Measurements from ENCODE around the gene CDH13.

CDH13 gene

DNA sequence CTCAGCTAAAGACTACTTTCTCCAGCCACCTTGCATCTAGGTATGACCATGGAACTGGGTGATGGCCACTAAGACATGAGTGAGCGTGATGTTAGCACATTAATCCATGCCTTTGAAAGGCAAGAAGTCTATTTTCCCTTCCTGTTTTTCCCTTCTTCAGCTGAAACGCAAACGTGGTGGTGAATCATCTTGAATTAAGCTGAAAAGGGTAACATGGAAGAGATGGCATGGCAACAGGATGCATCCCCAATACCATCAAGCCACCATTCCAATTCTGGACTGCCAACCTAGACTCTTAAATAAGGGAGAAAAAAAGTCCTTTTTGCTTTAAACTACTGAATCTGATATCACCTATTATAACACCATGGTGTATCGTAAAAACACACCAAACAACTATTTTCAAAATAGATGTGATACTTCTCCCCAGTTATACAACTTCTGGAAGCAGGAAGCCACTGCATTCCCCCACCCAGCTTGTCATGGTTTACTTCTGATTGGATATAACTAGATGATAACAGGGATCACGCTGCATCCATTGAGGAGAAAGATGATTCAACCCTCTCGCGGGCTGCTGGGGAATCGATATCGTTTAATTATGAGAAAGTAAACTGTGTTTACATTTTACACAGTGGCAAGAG is 368.6 kb downstream of the CDH13 start:
- in situ Hi-C loops (cut with HindIII; ENCODE audit: low sequenced_read_pairs) = no loop called here
- H3K4me3 ChIP-seq (ENCODE audit: low read depth, low read length) = no peak overlapping the region
- TF ChIP-seq, protein P1, sequence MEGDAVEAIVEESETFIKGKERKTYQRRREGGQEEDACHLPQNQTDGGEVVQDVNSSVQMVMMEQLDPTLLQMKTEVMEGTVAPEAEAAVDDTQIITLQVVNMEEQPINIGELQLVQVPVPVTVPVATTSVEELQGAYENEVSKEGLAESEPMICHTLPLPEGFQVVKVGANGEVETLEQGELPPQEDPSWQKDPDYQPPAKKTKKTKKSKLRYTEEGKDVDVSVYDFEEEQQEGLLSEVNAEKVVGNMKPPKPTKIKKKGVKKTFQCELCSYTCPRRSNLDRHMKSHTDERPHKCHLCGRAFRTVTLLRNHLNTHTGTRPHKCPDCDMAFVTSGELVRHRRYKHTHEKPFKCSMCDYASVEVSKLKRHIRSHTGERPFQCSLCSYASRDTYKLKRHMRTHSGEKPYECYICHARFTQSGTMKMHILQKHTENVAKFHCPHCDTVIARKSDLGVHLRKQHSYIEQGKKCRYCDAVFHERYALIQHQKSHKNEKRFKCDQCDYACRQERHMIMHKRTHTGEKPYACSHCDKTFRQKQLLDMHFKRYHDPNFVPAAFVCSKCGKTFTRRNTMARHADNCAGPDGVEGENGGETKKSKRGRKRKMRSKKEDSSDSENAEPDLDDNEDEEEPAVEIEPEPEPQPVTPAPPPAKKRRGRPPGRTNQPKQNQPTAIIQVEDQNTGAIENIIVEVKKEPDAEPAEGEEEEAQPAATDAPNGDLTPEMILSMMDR (IDR thresholded peaks at IDR 0.05; ENCODE audit: low read depth, low read length) = no peak
- DNase-seq (ENCODE audit: low read depth, low spot score) = no peak

DNA sequence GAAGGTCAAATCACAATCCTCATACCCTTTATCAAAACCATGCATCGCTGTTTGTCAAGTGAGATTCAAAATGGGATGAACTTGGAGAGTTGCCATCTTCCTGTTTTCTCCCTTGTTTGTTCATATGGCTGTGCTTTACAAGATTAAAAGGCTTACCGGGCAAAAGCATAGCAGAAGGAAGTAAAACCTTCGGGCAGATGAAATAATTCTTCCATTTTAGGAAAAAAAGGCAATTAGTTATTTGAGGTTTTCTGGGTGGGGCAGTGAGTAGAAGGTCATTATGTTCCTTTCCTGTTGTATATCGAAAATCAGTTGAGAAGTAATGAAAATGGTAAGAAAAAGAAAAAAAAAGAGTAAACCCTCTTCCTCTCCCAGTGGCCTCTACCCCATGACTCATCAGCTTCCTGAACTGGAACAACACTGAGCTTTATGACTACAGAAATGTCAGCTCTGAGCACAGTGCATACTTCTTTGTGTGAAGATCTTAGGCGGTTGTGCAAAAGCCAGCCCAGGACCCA is 369.2 kb downstream of the CDH13 start:
- TF ChIP-seq, protein P1 (IDR thresholded peaks at IDR 0.05; ENCODE audit: low read depth, low read length) = no peak
- H3K4me3 ChIP-seq (ENCODE audit: low read depth, low read length) = no peak overlapping the region
- peak; percentile 86 for DNase-seq (ENCODE audit: low read depth, low spot score)
- in situ Hi-C loops (cut with HindIII; ENCODE audit: low sequenced_read_pairs) = no loop called here

GRCh38 chr16:82996814-82997213 is 370.0 kb downstream of the CDH13 start:
- TF ChIP-seq, protein P1 (IDR thresholded peaks at IDR 0.05; ENCODE audit: low read depth, low read length) = no peak
- DNase-seq (ENCODE audit: low read depth, low spot score) = no peak
- in situ Hi-C loops (cut with HindIII; ENCODE audit: low sequenced_read_pairs) = no loop called here
- no peak overlapping the region for H3K4me3 ChIP-seq (ENCODE audit: low read depth, low read length)

DNA sequence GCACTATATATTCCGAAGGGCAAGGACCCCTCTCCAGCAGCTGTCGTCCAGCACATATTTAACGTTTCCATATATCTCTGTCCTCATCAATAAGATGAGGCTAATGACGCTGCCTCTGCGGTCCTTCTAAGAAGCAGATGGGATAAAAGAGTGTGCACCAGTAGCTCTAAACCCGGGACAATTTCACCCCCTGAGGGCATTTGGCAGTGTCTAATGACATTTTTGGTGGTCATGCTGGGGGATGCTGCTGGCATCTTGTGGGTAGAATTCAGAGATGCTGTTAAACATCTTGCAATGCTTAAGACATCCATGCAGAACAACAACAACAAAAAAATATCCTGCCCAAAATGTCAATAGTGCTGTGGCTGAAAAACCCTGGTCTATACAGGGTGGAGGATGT is 372.9 kb downstream of the CDH13 start:
- TF ChIP-seq, protein P1 (IDR thresholded peaks at IDR 0.05; ENCODE audit: low read depth, low read length) = no peak
- in situ Hi-C loops (cut with HindIII; ENCODE audit: low sequenced_read_pairs) = no loop called here
- DNase-seq (ENCODE audit: low read depth, low spot score) = no peak
- H3K4me3 ChIP-seq (ENCODE audit: low read depth, low read length) = no peak overlapping the region

- DNase-seq (ENCODE audit: low read depth, low spot score) = peak; percentile 15
- in situ Hi-C loops (cut with HindIII; ENCODE audit: low sequenced_read_pairs) = no loop called here
- TF ChIP-seq, protein P1 (IDR thresholded peaks at IDR 0.05; ENCODE audit: low read depth, low read length) = no peak
- H3K4me3 ChIP-seq (ENCODE audit: low read depth, low read length) = no peak overlapping the region
Measured at GRCh38 chr16:83002351-83003334, 375.9 kb downstream of the CDH13 start.

- TF ChIP-seq, protein P1 (IDR thresholded peaks at IDR 0.05; ENCODE audit: low read depth, low read length) = no peak
- in situ Hi-C loops (cut with HindIII; ENCODE audit: low sequenced_read_pairs) = no loop called here
- DNase-seq (ENCODE audit: low read depth, low spot score) = no peak
- no peak overlapping the region for H3K4me3 ChIP-seq (ENCODE audit: low read depth, low read length)
Measured at GRCh38 chr16:83004868-83005652, 378.3 kb downstream of the CDH13 start.

All from astrocyte of the spinal cord (primary cell).